HG03135 (cell line): ENCODE measurements around the gene PAX2.

Source experiments
- ATAC-seq: cut with Tn5 transposase; IDR thresholded peaks from one replicate; pipeline ENCODE4 v1.9.1; 2021; ENCODE audit warnings: mild to moderate bottlenecking, moderate library complexity; ENCODE audit not compliant: unreplicated experiment

Gene PAX2

DNA sequence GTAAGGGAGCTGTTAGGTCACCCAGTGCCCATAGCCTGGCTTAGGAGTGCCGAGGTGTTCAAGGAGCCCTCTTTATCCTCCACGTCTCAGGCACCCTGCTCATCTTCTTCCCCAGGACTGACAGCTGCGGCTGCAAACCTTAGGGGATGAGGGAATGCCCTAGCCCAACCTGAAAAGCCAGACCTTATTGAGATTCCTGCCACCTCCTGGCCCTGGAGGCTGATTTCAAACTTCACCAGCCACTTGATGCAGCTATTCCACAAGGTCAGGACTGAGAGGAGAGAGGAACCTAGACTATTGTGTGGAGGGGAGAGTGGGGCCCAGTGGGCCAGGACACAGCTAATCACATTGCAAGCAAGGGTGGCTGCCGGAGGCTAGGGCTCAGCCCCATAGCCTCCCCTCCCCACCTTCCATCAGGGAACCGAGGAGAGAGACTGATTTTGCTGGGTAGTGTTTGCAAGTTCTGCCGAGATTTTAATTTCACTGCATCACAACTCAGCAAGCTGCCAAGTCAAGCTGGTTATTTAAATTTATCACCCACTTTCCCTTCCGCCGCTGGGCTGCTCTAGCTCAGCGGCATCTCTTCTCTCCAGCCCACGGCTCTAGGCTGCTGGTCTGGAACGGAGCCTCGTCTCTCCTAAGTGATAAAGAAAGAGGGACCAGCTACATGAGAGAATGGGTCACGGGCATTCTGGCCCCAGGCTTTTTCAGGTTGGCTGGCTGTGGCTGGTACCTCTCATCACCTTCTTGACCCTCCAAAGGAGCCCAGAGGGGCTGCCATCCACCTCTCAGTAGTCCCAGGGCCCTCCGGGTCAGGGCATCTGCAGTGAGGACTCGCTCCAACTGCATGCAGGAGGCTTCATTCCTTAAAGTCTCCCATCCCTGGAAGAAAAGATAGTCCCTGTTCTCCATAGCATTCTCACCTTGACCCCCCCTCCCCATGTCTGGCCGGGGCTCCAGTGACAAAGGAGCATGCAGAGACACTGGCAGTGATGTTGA, 66.7 kb downstream of the PAX2 start:
- ATAC-seq = no peak

- ATAC-seq = no peak
These were observed 67.6 kb downstream of the PAX2 start for GRCh38 chr10:100812978-100813377.

- ATAC-seq = no peak
These were observed 69.5 kb downstream of the PAX2 start for GRCh38 chr10:100814751-100815474.

- ATAC-seq = no peak
These were observed 71.3 kb downstream of the PAX2 start for GRCh38 chr10:100816671-100817070.

DNA sequence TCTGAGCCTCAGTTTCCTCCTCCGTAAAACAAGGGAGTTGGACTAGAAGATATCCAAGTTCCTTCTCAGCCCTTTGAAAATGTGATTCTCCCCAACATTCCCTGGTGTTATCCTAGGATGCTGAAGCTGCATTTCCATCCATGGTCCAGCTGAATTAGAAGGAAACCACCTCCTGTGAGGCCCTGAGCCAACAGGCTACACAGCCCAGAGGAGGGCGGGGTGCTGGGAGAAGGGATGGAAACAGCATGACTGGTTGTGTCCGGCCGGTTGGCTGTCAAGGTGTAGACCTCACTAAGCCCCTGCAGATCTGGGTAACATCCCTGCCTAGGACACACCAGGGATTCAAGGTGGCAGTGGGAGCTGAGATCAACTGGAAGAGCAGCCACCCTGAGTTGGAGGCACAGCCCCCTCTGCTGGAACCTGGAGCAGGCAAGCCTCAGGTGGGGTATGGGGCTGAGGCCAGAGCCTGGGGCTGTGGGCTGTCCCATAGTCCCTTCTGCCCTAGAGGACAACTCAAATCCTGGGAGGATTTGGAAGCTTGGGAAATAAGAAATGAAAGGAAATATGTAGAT, 72.0 kb downstream of the PAX2 start:
- ATAC-seq = no peak

DNA sequence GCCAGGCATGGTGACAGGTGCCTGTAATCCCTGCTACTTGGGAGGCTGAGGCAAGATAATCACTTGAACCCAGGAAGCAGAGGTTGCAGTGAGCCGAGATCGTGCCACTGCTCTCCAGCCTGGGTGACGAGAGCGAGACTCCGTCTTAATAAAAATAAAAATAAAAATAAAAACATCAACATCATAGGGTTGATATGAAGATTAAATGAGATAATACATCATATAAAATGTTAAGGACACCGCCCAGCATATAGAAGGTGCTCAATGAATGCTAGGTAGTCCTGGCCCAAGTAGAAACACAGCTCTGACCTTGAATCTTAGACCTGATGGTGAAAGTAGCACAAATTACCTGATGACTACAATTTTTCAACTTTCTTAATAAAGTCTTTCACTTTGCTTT, 74.0 kb downstream of the PAX2 start:
- no peak for ATAC-seq

DNA sequence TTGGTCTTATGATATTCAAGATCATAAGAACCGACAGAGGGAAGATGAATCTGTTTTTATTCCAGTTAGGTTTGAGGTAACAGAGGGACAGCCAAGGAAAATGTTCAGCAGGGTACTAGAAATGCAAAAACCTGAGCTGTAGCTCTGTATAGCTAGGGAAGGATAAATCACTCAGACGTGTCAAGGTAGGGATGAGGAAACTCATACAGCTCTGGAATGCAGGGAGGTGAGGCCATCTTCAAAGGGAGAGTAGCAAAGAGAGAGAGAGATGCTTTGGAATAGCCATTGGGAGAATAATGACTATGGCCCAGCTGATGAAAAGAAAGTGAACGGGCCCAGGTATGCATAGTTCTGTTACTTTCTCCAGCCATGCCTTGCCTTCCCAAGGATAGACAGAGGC, 77.8 kb downstream of the PAX2 start:
- no peak for ATAC-seq

DNA sequence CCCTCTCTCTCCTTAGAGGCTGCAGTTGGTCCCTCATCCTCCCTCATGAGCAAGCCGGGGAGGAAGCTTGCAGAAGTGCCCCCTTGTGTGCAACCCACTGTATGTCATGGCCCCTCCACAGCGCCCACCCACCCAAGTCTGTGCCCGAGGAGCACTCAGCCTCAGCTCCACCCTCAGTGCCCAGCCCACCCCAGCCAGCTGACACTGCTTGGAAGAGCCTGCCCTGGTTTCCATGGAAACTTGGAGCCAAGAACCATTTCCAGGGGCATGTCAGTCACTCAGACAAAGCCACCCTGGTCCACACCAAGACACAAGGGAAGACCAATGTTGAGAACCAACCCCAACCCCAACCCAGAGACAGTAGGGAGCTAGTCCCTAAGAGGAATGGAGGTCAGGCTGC, 79.5 kb downstream of the PAX2 start:
- ATAC-seq = no peak

GRCh38 chr10:100825325-100825875, 80.0 kb downstream of the PAX2 start:
- ATAC-seq = no peak

GRCh38 chr10:100826031-100826651, 80.8 kb downstream of the PAX2 start:
- no peak for ATAC-seq

DNA sequence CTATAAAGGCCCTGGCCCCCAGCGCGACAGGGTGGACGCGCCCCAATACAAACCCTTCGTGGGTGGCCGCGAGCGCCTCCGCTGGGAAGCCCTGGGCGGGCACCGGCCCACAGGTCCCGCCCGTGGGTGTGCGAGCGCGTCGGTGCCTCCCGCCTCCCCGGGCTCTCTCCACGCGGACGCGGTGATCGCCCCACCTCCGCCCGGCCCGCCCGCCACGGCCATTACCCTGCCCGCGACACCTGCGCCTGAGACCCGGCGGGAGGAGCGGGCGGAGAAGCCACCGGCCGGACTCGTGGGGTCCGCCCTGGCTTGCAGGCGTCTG, 81.2 kb downstream of the PAX2 start:
- no peak for ATAC-seq

DNA sequence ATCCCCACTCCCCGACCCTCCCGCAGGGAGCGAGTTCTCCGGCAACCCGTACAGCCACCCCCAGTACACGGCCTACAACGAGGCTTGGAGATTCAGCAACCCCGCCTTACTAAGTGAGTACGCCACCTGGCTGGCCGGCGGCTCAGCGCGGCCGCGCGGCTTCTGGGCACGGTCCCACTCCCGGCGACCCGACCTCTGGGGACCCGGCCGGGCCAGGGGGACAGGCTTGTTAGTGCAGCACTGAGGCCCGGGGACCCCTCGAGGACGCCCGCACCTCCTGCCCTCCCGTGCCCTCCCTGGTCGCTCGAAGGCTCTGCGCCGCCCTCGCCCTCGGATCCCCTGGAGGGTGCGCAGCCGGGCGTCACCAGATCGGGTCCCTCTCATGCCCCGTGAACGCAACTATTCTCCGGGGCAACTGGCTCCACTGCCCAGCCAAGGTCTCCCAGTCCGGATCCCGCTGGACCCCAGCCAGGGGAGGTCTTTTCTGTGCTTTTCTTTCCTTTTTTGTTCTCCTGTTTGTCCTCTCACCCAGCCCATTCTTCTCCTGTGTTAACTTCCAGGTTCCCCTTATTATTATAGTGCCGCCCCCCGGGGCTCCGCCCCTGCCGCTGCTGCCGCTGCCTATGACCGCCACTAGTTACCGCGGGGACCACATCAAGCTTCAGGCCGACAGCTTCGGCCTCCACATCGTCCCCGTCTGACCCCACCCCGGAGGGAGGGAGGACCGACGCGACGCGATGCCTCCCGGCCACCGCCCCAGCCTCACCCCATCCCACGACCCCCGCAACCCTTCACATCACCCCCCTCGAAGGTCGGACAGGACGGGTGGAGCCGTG, 81.8 kb downstream of the PAX2 start:
- ATAC-seq = no peak

- ATAC-seq = no peak
These were observed 82.7 kb downstream of the PAX2 start for GRCh38 chr10:100827819-100828737.

DNA sequence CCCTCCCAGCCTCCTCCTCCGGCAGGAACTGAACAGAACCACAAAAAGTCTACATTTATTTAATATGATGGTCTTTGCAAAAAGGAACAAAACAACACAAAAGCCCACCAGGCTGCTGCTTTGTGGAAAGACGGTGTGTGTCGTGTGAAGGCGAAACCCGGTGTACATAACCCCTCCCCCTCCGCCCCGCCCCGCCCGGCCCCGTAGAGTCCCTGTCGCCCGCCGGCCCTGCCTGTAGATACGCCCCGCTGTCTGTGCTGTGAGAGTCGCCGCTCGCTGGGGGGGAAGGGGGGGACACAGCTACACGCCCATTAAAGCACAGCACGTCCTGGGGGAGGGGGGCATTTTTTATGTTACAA, 83.3 kb downstream of the PAX2 start:
- ATAC-seq = no peak

GRCh38 chr10:100829097-100829870, 83.9 kb downstream of the PAX2 start:
- no peak for ATAC-seq

GRCh38 chr10:100829933-100830727, 84.7 kb downstream of the PAX2 start:
- no peak for ATAC-seq

DNA sequence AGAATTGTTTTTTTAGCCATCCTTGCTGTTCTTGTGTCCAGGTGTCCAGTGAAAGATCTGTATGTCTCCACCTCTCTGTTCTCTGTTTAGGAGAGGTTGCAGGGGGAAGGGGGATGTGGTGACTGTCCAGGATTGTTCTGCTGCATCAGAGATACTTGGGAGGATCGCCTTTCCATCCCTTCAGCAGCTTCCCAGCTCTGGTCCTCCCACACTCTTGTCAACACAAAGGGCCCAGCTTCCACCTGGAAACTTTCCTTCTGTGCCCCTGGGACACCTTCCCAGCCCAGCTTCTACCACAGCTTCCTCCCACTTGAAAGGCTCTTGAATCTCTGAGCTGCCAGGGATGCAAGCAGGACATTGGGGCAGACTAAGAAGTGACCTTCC, 85.3 kb downstream of the PAX2 start:
- no peak for ATAC-seq

DNA sequence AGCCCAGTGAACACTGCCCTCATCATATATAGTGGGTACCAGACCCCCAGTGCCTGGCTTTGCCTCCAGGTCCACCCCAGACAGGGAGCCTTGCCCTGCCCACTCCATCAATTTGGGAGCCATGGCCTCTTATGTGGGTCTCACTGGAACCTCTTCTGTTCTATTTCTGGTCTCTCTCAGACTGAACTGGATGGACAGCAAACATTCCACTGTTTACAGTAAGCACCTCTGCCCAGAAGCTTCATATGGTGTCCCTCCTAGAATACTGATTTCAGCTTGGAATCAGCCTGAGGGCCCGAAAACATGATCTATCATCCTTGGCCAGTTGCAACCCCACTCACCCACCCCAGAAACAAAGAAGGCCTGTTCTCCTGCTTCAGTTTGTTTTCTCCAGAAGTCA, 86.4 kb downstream of the PAX2 start:
- no peak for ATAC-seq
